KMS-11 (cell line): ENCODE results near the gene THTPA.

ENCODE experiments used
- H2AFZ ChIP-seq: fragments of 200-600 bp; sonication (generic); 2 replicates; pipeline ENCODE4 v1.6.1; 2016; ENCODE audit warnings: antibody characterized with exemption, mixed run types, low read depth
- H3K27ac ChIP-seq: fragments of 200-600 bp; sonication (generic); 2 replicates; pipeline ENCODE4 v1.6.1; 2016; ENCODE audit warnings: mild to moderate bottlenecking, mixed run types
- H3K27me3 ChIP-seq: fragments of 200-600 bp; sonication (generic); 2 replicates; pipeline ENCODE4 v1.6.1; 2017; ENCODE audit warnings: mild to moderate bottlenecking, low read depth, mixed run types, moderate library complexity; ENCODE audit not compliant: insufficient read depth
- H3K36me3 ChIP-seq: fragments of 200-600 bp; sonication (generic); 2 replicates; pipeline ENCODE4 v1.6.1; 2017; ENCODE audit warnings: mild to moderate bottlenecking, mixed run types; ENCODE audit not compliant: insufficient read depth
- H3K4me1 ChIP-seq: fragments of 200-600 bp; sonication (generic); 2 replicates; pipeline ENCODE4 v1.6.1; 2016; ENCODE audit warnings: mild to moderate bottlenecking, low read depth, mixed run types; ENCODE audit not compliant: poor library complexity, severe bottlenecking
- H3K4me2 ChIP-seq: fragments of 200-600 bp; sonication (generic); 2 replicates; pipeline ENCODE4 v1.7.0; 2016; ENCODE audit warnings: mild to moderate bottlenecking, mixed run types
- H3K4me3 ChIP-seq: fragments of 200-600 bp; sonication (generic); IDR thresholded peaks from 2 replicates; pipeline ENCODE4 v1.6.1; 2017; ENCODE audit warnings: low read depth, low read length, mixed read lengths; ENCODE audit not compliant: insufficient read depth
- H3K79me2 ChIP-seq: fragments of 200-600 bp; sonication (generic); 2 replicates; pipeline ENCODE4 v1.6.1; 2016; ENCODE audit warnings: low read depth, mixed run types; ENCODE audit not compliant: insufficient read depth
- H3K9ac ChIP-seq: fragments of 200-600 bp; sonication (generic); 2 replicates; pipeline ENCODE4 v1.6.1; 2016; ENCODE audit warnings: mild to moderate bottlenecking, mixed run types
- H4K20me1 ChIP-seq: fragments of 200-600 bp; sonication (generic); 2 replicates; pipeline ENCODE4 v1.6.1; 2016; ENCODE audit warnings: mild to moderate bottlenecking, mixed run types; ENCODE audit not compliant: insufficient read depth
- TF ChIP-seq, protein P1 (sequence below): fragments of 200-600 bp; sonication (generic); conservative IDR thresholded peaks from 2 replicates; pipeline ENCODE4 v1.6.1; 2017; ENCODE audit warnings: low read depth, mild to moderate bottlenecking, antibody characterized with exemption, low read length, moderate library complexity, mixed read lengths

The THTPA gene

GRCh38 chr14:23555533-23555881, 564 bp upstream of the THTPA start:
- Histone ChIP-seq H3K4me2 (no peak overlapping the region), H3K27ac (no peak overlapping the region), H3K9ac (peak overlapping the region; percentile 71; the same call in 1 of the 2 replicates)

DNA sequence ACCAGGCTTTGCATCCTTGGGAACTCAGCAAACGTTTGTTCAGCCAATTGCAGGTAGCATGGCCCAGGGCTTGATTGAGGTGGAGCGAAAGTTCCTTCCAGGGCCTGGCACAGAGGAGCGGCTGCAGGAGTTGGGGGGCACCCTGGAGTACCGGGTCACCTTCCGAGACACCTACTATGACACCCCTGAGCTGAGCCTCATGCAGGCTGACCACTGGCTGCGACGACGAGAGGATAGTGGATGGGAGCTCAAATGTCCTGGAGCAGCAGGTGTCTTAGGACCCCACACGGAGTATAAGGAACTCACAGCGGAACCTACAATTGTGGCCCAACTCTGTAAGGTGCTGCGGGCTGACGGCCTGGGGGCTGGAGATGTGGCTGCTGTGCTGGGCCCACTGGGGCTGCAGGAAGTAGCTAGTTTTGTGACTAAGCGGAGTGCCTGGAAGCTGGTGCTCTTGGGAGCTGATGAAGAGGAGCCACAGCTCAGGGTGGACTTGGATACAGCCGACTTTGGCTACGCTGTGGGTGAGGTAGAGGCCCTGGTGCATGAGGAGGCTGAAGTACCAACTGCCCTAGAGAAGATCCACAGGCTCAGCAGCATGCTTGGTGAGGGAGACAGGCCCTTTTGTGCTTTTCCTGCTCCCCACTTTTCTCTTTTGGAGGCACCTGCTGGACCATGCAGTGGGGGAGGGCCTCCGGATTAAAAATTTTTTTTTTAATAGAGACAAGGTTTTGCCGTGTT, 799 bp downstream of the THTPA start:
- Histone ChIP-seq H3K9ac (peak overlapping the region; percentile 71; the same call in 1 of the 2 replicates), H4K20me1 (no peaks in the 10 kb centered on the region), H3K4me2 (peak overlapping the region; percentile 57), H3K27ac (peak overlapping the region; percentile 47; the same call in 1 of the 2 replicates), H3K4me1 (peaks cover 17% of the 10 kb centered on the region), H3K4me3 (no peak overlapping the region), H2AFZ (peak overlapping the region; percentile 69), H3K79me2 (no peaks in the 10 kb centered on the region; the same call in 1 of the 2 replicates), H3K27me3 (no peaks in the 10 kb centered on the region), H3K36me3 (no peaks in the 10 kb centered on the region)
- TF ChIP-seq, protein P1, sequence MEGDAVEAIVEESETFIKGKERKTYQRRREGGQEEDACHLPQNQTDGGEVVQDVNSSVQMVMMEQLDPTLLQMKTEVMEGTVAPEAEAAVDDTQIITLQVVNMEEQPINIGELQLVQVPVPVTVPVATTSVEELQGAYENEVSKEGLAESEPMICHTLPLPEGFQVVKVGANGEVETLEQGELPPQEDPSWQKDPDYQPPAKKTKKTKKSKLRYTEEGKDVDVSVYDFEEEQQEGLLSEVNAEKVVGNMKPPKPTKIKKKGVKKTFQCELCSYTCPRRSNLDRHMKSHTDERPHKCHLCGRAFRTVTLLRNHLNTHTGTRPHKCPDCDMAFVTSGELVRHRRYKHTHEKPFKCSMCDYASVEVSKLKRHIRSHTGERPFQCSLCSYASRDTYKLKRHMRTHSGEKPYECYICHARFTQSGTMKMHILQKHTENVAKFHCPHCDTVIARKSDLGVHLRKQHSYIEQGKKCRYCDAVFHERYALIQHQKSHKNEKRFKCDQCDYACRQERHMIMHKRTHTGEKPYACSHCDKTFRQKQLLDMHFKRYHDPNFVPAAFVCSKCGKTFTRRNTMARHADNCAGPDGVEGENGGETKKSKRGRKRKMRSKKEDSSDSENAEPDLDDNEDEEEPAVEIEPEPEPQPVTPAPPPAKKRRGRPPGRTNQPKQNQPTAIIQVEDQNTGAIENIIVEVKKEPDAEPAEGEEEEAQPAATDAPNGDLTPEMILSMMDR = no peak

More at GRCh38 chr14:23555533-23555881, 564 bp upstream of the THTPA start:
- no peaks in the 10 kb centered on the region; the same call in 1 of the 2 replicates for H3K79me2 ChIP-seq
- peak overlapping the region; percentile 69 for H2AFZ ChIP-seq
- TF ChIP-seq, protein P1 = no peak
- no peaks in the 10 kb centered on the region for H4K20me1 ChIP-seq
- H3K4me1 ChIP-seq = peaks cover 17% of the 10 kb centered on the region
- H3K36me3 ChIP-seq = no peaks in the 10 kb centered on the region
- no peaks in the 10 kb centered on the region for H3K27me3 ChIP-seq
- H3K4me3 ChIP-seq = no peak overlapping the region

GRCh38 chr14:23557521-23557920, 1.4 kb downstream of the THTPA start:
- no peak overlapping the region for H3K9ac ChIP-seq
- H3K27ac ChIP-seq = no peak overlapping the region
- H3K4me2 ChIP-seq = peak overlapping the region; percentile 57
- H3K36me3 ChIP-seq = no peaks in the 10 kb centered on the region
- no peaks in the 10 kb centered on the region; the same call in 1 of the 2 replicates for H3K79me2 ChIP-seq
- H4K20me1 ChIP-seq = no peaks in the 10 kb centered on the region
- H3K4me3 ChIP-seq = no peak overlapping the region
- H2AFZ ChIP-seq = no peak overlapping the region
- H3K4me1 ChIP-seq = peaks cover 17% of the 10 kb centered on the region
- H3K27me3 ChIP-seq = no peaks in the 10 kb centered on the region
- TF ChIP-seq, protein P1 = no peak

- no peak overlapping the region for H3K27ac ChIP-seq
- no peaks in the 10 kb centered on the region for H3K36me3 ChIP-seq
- H3K9ac ChIP-seq = no peak overlapping the region
Measured at GRCh38 chr14:23557946-23558345, 1.9 kb downstream of the THTPA start.

More at GRCh38 chr14:23557946-23558345, 1.9 kb downstream of the THTPA start:
- Histone ChIP-seq H2AFZ (no peak overlapping the region), H3K4me2 (no peak overlapping the region), H3K4me3 (no peak overlapping the region), H3K4me1 (peaks cover 17% of the 10 kb centered on the region), H3K27me3 (no peaks in the 10 kb centered on the region), H4K20me1 (no peaks in the 10 kb centered on the region), H3K79me2 (no peaks in the 10 kb centered on the region; the same call in 1 of the 2 replicates)
- TF ChIP-seq, protein P1 = no peak
